GM21619 (cell line): Measurements from ENCODE around the gene PDP2.
A peak's percentile ranks its signal among the peaks of the same experiment; 100 is the strongest.

ENCODE experiments used
- ATAC-seq: cut with Tn5 transposase; IDR thresholded peaks from one replicate; pipeline ENCODE4 v1.9.1; 2021; ENCODE audit not compliant: unreplicated experiment

Gene PDP2, protein sequence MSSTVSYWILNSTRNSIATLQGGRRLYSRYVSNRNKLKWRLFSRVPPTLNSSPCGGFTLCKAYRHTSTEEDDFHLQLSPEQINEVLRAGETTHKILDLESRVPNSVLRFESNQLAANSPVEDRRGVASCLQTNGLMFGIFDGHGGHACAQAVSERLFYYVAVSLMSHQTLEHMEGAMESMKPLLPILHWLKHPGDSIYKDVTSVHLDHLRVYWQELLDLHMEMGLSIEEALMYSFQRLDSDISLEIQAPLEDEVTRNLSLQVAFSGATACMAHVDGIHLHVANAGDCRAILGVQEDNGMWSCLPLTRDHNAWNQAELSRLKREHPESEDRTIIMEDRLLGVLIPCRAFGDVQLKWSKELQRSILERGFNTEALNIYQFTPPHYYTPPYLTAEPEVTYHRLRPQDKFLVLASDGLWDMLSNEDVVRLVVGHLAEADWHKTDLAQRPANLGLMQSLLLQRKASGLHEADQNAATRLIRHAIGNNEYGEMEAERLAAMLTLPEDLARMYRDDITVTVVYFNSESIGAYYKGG

DNA sequence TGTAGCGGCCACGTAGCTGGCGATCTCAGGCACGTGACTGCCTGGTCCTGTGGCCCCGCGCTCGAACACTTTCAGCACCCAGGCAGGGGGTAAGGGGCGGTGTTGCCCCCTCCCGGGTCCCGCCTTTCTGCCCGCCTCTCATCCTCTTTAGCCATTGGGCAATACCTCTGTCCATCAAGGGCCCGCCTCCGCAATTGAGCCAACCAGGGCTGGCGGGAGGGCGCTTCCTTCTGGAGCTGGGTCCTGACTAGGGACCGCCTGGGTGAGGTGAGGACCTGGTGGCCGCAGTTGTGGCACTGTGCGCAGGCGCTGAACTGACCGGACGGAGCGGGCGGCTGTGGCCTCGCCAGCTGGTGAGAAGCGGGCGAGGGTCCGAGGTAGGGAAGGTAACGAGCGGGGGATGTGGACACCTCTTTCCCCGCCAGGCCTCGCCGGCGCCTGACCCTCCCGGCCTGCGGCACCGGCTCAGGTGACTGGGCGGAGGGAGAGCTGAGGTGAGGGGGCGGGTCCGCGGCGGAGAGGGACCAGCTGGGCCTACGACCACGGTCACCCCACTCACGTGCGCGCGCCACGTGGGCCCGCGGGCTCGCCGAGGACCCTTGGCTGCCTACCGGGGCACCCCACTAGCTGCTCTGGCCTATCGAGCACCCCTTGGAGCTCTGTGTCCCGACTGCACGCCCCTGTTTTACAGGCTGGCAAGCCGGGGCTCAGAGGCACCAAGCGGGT lies at the start of gene PDP2:
TSS of gene PDP2 (plus strand) at position 228 of the 726 bp plus-strand sequence. CDS start 3,770 bp downstream, outside the sequence.
- ATAC-seq: peak; percentile 93

DNA sequence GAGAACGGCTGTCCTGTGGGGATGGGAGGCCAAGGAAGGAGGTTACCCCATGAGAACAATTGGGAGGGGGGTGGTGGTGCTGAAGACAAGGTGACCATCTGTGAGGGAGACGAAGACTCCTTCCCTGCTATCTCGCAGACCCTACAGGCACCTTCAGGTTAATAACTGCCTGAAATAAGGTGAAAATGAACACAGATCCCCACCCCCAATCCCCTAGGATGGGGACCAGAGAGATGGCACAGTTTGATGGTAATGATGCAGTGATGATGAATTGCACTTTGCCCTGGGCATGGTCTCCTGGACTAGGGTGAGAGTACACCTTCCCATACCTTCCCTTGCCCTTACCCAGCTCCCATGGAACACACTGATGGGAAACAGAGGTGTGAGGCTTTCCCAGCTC lies 48.1 kb upstream of the PDP2 start:
- no peak for ATAC-seq

DNA sequence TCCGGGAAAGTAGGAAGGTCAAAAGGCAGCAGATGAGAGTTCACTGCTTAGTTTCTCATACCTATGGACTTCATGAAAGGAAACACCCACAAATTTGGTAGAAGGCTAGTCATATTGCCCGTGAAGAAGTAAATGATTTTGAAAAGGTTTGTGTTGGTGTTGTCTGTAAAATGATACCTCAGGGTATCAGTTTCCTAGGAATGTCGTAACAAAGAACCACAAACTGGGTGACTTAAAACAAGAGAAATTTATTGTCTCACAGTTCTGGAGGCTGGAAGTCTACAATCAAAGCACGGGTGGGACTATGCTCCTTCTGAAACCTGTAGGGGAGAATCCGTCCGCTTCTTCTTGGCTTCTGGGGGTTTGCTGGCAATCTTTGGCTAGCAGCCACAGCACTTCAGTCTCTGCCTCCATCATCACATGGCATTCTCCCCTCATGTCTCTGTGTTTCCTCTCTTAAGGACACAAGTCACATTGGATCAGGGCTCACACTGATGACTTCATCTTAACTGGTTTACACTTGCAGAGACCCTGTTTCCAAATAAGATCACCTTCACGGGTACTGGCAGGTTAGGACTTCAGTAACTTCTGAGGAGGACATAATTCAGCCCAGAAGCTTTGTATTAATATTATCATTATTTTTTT lies 47.5 kb upstream of the PDP2 start:
- no peak for ATAC-seq

DNA sequence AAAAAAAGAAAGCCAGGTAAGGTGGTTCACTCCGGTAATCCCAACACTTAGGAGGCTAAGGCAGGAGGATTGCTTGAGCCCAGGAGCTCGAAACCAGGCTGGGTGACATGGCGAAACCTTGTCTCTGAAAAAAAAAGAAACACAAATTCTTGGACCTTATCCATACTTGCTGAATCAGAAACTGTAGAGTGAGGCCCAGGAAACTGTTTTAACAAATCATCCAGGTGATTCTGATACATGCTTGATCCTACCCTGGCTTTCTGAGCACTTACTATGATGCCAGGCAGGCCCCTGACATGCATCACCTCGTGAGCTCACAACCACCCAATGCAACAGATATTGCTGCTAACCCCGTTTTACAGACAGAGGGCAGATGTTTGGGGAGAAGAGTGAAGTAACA lies 45.6 kb upstream of the PDP2 start:
- ATAC-seq: no peak

DNA sequence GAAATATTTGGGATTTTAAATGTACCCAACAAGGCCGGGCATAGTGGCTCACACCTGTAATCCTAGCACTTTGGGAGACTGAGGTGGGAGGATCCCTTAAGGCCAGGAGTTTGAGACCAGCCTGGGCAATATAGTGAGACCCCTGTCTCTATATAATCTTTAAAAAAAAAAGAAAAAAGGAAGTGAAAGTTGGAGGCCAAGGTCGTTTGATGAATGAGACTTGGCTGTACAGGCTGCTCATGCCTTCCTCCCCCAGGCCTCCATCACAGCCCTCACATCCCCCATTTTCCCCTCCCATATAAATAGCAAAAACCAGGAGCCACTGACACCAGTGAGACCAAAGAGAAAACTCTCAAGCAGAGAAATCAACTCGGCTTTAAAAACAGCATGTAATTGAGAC lies 39.4 kb upstream of the PDP2 start:
- ATAC-seq: no peak

DNA sequence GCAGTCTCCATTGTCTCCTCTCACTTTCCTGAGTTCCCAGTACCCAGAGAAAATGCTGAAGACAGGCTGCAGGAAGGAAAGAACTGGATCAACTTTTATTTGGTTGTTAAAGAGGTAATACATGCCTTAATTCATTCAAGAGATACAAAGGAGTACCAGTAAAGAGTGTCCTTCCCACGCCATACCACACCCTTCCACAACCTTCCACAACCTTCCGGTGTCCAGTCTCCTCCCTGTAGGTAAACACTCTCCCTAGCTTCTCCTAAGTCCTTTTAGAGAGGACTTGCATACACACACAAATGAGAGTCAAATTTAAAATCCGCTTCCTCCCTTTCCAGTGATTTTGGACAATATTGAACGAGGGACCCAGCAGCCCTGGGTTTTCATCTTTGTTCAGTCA lies 38.9 kb upstream of the PDP2 start:
- no peak for ATAC-seq

DNA sequence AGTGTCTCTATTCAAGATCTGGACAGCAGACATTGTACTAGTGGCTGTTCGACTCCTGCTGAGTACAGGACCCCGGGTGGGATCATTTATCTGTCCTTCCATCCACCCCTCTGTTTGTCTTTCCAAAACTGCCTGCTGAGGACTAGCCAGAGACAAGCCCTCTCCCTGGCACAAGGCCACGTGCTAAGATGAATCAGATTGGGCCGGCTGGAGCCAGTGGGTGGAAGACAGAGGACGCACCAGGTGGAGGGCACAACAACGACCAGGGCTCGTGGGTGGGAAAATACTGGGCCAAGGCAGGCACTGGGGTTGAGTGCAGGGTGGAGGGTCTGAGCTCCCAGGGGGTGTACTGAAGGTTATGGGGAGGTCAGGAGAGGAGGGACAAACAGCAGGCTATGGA lies 37.5 kb upstream of the PDP2 start:
- no peak for ATAC-seq

DNA sequence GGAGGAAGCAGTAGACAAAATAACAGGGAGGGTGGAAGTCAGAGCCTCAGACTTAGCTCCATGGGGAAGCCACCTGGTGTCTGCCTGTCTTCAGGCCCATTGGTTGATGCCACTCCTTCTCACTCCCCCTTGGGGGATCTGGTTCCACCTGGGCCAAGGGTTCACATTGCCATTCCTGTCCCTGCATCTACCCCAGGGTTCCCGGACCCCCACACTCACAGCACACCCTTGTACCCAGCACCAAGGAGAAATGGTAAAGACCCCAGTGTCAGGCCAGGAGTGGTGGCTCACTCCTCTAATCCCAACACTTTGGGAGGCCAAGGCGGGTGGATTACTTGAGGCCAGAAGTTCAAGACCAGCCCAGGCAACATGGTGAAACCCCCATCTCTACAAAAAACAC lies 37.1 kb upstream of the PDP2 start:
- ATAC-seq: no peak

DNA sequence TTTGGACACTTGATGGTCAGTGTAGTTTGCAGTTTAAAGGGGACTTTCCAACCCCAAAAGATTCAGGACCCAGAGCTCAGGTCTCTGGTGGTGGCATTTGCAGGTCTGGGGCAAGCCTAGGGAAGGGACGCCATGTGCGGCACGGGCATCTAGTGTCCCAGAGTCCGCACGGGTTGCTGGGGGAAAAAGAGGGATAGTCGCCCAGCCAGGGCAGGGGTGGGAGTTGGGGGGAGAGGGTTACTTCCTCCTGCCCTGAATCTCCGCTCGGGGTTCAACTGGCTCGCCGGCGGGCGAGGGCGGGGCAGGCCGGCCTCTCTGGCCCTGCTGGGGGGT lies 36.3 kb upstream of the PDP2 start:
- ATAC-seq: no peak

DNA sequence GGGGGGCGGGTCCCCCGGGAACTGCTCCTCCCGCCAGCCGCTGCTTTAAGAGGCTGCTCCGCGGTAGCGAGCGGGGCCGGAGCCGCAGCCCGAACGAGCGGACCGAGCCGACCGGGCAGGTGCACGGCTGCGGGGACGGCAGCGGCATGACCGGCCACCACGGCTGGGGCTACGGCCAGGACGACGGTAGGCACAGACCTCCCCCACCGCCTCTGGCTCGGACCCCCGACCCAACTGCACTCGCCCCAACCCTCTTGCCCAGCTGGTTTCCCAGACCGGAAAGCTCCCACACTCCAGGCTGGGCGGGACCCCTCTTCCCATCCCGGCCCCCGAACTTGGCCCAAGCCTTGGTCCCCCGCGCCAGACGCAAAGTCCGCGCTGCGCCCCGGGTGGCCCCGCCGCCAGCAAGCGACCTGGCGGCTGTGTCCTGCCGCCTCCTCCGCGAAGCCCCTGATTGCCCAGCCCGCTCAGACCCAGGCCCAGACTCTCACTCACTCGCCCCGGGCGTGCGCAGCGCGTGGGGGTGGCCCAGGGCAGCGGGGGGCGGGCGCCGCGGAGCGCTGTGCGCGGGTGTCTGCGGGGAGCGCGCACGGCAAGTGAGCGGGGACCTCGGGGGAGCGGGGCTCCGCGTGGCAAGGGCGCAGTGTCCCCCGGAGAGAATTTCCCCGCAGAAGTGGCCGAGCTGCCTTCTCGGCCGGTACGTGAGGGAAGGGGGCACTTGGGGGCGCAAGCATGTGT lies 35.8 kb upstream of the PDP2 start, which contains the start of gene CA7:
TSS of gene CA7 (plus strand) at position 73 of the 738 bp plus-strand sequence. CDS start at position 147, 74 bp downstream.
- no peak for ATAC-seq

DNA sequence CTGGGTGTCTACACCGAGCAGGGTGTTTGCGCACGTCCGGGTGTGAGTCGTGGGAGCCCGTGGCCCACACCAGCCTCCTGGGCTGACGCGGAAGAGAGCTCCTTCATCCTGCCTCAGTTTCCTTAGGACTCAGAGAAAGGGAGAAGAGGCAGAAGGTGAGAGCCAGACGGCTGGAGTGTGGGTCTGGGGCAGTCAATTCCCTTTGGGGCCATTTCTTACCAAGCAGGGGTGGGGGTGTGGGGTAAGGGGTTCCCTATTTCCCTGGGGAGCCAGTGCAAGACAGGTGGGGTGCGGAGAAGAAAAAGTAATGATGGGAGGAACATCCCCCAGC lies 35.3 kb upstream of the PDP2 start:
- no peak for ATAC-seq

DNA sequence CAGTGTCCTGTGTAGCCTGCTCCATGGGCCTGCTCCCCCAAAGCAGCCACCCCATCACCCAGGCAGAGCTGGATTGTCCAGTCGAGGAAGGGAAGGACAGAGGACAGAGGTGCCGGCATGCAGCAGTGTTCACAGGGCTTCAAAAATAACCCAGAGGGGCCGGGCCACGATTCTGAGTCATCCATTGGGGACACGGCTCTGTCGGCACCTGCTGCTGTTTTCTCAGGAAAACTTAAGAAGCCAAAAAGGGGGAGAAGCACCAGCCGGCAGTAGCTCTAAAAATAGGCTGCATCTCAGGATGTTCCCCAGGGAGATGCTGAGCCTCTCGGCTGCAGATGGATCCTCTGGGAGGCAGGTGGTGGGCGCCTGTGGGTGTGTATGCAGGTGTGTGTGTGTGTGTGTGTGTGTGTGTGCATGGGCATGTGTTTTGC lies 34.5 kb upstream of the PDP2 start:
- no peak for ATAC-seq

DNA sequence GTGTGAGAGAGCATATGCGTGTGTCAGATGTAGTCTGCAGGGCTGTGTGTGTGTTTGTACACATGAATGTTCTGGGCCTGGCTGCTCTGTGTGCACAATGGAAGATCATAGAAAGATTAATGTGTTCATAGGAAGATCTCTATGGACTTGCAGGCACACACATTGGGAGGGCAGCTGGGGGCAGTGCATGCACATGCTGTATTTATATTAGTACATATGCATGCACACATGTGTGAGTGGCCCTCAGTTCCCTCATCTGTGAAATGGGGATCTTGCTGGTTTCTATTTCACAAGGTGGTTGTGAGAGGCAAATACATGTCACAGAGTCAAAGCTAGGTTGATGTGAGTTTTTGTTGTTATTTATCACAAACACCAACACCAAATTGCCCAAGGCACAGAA lies 34.0 kb upstream of the PDP2 start:
- ATAC-seq: no peak

DNA sequence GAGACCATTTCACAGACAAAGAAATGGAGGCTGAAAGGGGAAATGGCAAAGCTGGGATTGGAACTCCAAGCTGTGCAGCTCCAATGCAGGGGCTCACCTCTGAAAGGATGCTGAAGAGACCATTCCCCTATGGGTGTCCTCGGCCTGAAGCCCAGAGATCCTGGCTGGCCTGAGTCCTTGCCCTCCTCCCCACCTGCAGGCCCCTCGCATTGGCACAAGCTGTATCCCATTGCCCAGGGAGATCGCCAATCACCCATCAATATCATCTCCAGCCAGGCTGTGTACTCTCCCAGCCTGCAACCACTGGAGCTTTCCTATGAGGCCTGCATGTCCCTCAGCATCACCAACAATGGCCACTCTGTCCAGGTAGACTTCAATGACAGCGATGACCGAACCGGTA lies 33.5 kb upstream of the PDP2 start:
- no peak for ATAC-seq

DNA sequence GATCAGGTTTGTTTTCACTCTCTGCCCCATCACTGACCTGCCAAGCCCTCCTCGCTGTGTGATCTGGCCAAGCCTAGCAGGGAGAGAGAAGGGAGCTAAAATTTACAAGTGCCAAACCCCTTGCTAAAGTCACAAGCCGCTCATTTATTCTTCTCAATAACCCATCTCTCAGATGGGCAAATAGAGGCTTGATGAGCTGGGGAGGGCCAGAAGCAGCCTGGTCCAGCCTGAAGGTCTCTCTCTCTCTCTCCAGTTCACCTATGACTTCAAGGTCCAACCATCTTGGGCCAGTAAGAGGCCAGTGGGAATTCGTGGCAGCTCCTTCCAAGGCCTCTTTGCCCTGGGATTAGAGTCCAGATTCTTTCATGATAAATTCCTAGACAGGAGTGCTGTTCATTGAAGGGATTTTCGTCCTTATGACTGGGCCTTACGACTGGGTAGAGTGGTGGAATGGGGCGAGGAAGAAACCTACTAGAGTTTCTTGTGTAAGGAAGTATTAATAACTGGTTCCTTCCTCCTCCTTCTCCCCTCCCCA lies 32.7 kb upstream of the PDP2 start:
- ATAC-seq: no peak

DNA sequence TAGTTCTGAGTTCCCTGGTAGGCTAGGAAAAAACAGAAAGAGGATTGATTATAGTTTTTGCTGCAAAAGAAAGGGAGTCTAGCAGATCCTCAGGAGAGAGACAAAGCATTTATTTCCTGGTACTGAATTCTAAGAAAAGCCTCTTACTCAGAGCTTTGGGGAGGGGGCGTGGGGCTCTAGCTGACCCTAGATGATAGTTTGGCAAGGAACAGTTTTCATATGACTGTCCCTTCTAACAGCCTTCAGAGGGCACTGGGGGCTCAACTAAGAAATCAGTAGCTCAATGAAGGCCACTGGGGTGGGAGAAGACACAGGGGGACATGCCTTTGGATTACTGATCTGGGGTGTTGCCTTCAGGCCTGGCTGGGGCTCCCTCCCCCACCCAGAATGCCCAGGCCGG lies 32.1 kb upstream of the PDP2 start:
- no peak for ATAC-seq

DNA sequence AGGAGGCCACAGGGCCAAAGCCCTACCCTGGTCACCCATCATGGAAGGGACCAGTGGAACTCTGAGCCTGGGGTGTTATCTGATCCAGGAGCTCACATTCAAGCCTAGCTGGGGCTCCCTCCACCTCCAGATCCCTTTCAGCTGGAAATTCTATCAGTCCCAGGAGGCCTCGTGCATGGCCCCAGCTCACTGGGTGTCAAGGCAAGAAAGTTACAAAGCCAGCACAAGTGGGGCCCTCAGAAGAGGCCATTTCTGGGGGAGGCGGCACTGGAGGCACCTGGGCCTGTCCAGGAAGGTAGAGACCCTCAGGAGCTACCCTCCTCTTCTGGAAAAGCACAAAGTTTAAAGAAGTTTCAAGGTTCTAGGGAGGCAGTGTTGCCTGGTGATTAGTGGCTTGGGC lies 31.3 kb upstream of the PDP2 start:
- ATAC-seq: no peak

DNA sequence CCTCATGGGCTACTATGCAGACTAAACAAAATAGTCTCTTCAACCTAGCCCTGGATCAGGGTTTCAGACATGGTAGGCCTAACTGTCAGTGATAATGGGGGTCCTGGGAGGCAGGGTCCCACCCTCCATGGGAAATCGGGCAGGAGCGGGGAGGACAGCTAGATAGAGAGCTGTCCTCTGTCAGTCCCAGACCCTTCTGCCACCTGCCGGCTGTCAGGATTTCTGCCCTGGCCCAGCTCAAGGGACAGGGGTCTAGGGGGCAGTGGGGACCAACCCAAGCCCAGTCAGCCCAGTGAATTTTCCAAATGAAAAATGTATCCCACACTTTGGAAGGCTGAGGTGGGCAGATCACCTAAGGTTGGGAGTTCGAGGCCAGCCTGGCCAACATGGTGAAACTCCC lies 30.8 kb upstream of the PDP2 start:
- ATAC-seq: no peak

DNA sequence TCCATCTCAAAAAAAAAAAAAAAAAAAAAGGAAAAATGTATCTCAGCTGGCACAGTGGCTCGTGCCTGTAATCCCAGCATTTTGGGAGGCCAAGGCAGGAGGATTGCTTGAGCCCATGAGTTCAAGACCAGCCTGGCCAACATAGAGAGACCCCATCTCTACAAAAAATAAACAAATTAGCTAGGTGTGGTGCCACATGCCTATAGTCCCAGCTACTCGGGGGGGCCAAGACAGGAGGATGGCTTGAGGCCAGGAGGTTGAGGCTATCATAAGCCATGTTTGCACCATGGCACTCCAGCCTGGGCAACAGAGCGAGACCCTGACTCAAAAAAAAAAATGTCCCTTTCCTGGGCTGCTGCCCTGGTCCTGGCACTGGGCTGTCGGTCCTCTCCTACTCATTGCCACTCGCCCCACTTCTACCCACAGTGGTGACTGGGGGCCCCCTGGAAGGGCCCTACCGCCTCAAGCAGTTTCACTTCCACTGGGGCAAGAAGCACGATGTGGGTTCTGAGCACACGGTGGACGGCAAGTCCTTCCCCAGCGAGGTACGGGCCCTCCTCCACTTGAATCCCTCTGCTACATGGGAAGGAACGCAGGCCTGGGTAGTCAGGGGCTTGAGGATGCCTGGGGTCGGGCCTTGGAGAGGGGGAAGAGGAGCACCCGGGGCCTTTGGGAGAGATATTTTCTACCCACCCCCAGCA lies 30.1 kb upstream of the PDP2 start:
- ATAC-seq: no peak
